Measurements from ENCODE around the gene PPP1R14C.

Gene PPP1R14C

DNA sequence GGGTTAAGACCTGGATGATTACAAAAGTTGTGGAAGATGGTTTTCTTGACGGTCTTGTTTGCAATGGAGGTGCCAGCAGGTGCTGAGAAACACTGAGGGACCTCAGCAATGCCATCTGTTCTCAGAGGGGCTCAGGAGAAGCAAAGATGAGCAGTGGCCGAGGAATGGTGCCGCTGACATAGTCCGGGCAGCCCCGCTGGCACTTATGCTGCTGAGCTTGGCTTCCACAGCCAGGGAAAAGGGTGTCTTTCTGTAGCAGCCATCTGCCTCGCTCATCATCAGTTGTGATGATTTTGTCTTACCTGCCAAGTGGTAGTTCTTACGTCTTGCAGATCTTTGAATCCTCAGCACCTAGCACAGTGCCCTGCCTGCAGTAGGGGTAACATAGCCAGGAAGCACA lies 55.7 kb downstream of the PPP1R14C start:
- no peak for DNase-seq

DNA sequence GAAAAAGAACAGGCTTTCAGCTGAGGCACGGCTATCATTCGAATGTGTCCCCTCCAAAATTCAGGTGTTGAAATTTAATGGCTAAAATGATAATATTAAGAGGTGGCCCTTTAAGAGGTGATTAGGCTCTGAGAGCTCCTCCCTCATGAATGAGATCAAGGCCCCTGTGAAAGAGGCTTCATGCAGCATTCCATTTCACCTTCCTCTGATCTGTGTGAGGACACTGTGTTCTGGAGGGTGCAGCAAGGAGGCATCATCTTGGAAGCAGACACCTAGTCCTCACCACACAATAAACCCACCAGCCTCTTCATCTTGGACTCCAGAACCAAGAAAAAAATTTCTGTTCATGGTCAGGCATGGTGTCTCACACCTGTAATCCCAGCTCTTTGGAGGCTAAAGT lies 56.4 kb downstream of the PPP1R14C start:
- no peak for DNase-seq

DNA sequence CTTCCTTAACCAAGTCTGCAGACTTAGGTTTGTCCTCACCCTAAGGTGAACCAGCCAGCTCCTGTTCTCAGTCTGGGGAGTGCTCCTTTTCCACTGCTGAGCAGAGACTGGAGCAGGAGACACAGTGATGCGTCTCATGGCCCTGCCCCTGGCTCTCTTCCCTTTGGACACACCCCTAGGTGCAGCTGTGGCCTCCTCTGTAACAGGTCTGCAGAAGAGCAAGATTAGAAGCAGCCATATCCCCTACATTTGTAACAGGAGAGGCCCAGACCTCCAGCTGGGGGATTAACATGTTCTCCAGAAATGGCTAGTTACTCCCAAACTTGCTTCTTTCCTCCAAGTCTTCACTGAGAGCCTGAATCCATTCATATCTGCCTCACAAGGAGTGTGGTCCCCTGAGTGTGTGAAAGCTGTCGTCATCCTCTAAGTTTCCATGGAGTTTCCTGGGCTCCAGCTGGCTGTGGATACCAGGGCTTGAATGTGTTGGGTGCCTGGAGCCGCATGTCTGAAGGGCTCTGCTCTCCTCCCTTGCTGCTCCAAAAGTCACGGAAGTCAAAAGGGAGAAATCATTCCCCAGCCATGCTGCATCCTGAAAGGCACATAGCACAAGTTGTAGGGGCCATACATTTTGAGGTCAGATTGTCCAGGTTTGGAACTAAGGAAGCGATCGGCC lies 57.7 kb downstream of the PPP1R14C start:
- no peak for DNase-seq

DNA sequence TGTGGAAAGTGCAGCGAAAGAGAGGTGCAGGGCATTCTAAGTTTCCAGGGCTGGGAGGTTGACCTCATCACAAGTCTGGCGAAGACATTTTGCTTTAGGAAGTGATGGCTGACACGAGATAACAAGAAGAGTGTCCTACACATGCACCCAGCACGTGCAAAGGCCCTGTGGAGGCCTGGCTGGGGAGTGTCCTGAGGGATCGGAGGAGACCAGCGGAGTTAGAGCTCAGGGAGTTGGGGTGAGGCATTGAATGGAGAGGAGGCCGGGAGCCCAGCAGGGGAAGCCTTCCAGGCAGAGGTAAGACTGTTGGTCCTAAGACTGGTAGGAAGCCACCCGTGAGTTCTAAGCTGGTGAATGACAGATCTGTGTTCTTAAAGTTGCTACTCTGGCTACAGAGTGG lies 58.4 kb downstream of the PPP1R14C start:
- DNase-seq, result no peak

DNA sequence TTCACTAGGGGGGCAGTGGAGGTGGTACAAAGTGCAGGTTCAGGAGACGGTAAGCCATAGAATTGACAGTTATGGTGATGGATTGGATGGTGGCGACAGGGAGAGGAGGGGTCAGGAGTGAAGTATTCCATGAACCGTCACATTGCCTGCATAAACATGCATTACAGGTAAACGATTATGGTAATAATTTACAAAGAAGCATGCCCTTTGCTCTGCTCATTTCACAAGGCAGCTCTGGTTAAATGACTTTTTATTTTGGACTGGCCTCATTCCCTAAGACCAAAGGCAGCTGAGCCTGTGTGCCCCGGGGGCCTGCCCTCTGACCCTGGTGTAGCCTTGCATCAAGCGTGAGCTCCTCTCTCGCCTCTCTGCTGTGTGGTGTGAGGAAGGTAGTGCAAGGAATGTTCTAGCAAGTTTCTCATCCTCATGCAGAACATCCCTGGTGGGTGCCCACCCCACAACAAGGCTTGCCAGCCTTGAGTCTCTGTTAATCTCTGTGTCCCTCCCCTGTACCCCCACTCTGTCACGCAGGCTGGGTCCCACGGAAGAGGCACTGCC lies 59.0 kb downstream of the PPP1R14C start:
- no peak for DNase-seq

DNA sequence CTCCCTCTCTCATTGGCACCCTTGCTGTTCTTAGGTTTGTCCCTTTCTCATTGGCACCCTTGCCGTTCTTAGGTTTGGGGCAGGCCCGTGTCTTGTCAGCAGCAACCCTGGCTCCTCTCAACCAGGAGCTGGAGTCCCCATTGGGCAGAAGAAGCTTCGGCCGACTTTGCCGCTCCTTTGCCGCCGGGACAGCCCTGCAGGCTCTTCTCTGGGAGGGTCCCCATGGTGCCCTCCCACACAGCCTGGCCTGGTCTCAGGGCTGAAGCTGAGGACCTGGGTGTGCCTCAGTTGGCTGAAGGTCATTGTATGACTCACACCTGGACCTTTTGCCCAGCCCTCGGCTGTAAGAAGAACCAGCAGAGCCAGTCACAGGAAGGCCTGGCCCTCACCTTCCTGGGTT lies 59.6 kb downstream of the PPP1R14C start:
- no peak for DNase-seq

DNA sequence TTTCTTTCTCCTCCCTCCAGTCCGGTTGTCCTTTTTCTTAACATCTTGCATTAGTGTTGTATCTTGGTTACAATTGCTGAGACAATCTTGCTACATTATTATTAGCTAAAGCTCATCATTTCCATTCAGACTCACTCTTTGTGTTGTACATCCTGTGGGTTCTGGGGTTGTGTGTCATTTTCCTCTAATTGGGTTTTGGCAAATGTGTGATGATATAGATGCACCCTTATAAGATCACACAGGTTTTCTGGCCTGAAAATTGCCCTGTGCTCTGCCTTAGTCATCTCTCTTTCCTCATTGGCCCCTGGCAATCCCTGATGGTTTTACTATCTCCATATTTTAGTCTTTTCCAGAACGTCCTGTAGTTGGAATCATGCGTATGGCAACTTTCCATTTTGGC lies 60.1 kb downstream of the PPP1R14C start:
- DNase-seq, result no peak

DNA sequence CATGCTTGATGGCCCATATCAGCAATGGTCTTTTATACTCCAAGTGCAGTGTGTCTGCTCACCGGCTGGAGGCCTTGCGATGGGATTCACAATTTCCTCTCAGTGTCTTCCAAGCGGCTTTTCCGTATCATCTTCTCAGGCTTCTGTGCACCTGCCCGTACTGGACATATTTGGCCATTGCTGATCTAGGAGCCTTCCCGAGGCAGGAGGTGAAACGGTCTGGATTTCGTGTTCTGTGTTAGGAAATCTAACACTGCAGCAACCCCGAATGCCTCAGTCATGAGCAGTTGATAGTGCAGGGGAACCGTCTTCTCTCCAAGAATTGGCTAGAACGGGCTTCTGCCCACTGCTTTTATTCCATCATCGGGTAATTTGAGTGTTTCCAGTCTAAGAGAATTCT lies 60.5 kb downstream of the PPP1R14C start:
- DNase-seq, result no peak

DNA sequence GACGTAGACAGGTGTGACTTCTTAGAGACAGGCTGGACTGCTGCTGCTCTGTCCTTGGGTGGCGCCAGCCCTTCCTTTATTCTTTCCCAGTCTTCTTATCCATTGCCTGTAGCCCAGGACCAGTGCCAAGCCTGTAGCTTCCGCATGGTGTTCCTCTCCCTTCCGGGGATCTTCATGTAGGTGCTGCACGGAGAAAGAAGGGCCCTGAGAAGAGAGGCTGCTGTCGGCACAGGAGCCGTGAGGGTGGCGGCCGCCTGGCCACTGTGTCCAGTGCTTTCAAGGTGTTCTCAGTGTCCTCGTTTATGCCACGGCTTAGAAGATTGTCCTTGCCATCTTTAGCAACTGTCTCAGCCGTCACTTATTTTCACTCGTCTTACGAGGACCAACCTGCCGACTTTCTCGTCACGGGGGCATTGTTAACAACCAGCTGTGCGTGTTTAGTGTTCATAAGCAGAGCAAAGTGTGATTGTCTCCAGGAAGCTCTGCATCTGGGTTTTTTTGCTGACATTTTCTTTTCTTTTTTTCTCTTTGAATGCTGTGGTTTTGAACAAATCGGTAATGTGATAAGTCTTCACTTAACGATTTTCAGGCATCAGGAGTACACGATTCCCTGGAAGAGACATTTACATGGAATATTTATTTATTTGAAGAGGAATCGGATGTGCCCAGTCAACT lies 61.2 kb downstream of the PPP1R14C start:
- no peak for DNase-seq

DNA sequence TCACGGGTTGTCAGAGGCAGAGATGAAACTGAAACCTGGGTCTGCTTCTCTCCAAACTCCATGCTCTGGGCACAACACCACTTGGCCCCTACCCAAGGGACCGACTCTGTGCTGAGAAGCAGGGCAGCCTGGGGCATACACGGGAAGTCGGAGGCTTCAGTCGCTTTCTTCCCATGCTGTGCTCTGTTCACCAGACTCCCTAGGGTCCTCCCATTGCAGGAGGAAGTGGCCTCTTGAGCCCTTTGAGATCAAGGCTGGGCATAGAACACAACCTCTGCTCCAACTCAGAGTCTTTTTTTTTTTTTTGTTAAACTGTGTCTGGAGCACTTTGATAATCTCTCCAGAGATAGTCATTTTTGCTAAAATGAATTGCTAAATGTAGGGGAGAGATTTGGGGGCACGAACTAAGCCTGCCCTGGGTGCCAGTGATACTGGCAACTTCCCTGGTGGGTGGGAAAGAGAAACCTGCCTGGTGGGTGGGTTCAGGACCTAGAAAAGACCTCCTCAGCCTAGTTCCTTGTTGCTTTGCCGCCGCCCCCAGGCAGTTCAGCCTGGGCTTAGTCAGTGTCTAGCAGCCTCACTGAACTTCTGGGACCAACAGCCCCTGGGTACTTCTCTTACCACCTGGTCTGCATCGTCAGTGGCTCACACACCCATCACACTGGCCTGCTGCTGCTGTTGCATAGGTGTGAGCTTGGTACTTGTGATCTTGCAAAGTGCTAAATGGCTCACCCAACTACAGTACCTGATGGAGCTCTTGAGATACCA lies 62.0 kb downstream of the PPP1R14C start:
- no peak for DNase-seq

DNA sequence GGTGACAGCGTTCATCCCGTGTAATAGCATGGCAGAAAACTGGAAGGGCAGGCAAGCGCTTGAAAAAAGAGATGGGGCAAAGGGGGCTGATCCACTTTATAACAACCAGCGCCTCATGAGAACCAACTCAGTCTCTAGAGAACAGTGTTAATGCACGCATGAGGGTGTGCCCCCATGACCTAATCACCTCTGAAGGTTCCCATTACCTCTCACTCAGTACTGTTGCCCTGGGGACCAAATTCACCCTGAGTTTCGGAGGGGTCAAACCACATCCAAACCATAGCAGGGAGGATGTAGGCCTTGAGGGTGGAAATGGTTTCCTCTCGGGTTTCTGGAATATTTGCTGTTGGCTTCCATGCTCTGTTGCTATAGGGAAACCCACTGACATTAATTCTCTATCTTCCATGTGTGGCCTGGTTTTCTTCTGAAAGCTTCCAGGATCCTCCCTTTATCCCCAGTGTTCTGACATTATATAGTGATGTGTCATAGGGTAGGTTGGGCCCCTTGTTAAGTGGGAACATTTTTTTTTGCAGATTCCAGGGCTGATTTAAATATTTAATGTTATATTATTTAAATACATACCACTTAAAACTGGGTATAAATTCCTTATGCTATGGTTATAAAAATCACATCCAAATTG lies 65.2 kb downstream of the PPP1R14C start:
- DNase-seq, result no peak

DNA sequence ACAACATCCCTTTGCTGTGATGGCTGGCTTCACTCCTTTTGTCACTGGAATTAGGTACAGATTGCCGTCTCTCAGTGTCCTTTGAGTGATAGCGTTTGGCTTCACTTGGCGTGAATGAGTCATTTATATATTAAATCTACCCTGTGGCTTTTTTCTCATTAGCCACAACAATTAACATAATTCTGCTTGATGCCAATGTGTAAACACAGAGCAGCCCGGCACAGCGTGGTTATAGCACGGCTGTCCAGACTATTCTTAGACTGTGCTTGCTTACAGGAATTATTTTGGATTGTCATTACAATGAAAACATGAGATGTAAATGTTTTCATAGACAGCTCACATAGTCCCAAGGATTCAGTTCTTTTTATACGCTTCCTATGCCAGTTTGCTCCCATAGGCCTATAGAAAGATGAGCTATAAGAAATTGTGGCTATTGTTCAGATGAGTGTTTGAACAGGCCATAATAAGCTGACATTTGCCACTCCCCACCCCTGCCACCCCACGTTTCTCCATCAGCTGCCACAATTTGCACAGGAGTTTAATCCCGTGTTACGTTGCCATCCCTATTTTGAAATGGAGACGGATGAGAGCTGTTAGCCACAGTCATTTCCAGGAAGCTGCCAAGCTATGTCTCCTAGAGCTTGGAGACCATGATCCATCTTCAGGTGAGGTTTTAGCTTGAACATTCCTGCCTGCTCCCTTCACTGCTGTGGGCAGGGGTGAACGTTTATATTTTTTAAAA lies 65.9 kb downstream of the PPP1R14C start:
- no peak for DNase-seq

DNA sequence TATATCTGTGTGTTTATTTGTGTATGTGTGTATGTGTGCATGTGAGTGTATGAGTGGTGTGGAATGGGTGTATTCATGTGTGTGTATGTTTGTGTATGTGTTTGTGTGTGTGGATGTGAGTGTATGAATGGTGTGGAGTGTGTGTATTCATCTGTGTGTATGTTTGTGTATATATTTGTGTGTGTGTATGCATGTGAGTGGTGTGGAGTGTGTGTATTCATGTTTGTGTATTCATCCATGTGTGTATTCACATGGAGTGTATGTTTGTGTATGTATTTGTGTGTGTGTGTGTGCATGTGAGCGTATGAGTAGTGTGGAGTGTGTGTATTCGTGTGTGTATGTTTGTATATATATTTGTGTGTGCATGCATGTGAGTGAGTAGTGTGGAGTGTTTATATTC lies 66.6 kb downstream of the PPP1R14C start:
- no peak for DNase-seq

DNA sequence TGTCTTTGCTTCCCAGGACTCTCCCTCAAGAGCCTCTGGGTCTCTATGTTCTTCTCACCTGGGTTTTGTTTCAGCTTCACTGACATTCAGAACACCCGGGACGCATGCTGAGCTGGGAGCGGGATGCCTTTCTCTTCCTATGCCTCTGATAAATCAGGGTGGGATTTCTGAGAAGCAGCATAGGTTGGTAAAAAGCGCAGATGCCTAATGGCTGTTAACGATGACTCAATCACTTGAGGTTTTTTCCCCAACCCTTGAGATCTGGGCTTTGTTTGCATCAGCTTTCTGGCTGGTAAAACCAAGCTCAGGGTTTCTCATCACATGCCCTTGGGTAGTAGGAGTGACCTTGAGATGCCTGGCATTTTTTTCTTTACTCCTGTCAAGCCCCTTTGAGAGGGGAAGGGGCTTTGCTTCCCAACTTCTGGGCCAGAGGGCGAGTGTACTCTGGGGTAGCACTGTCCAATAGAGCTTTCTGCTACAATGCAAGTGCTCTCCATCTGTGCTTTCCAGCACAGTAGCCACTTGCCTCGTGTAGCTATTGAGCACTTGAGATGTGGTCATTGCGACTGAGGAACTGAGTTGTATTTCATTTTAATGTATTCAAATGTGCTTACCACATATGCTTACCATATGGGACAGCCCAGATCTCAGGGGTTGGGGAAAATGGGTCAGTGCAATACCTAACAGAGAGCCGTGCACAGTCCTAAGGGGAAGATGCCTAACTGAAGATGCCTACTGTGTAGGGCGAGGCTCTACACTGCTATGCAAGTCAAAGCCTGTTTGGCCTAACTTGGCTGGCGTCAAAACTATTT lies 69.1 kb downstream of the PPP1R14C start:
- no peak for DNase-seq

DNA sequence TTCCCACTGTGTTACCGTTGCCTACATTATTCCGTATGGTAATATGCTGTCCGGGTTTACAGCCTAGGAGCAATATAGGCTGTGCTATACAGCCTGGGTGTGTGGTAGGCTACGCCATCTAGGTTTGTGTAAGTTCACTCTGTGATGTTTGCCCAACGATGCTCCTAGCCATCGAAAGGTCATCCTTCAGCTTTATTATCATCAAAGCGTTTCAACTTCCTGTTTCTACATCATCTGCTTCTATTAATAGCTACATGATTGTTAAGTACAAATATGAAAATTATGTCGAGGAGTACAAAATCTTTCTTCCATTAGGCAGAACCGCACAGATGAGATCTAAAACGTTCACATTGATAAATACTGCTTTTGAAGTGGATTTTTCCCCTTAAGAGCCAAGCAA lies 69.9 kb downstream of the PPP1R14C start:
- no peak for DNase-seq

DNA sequence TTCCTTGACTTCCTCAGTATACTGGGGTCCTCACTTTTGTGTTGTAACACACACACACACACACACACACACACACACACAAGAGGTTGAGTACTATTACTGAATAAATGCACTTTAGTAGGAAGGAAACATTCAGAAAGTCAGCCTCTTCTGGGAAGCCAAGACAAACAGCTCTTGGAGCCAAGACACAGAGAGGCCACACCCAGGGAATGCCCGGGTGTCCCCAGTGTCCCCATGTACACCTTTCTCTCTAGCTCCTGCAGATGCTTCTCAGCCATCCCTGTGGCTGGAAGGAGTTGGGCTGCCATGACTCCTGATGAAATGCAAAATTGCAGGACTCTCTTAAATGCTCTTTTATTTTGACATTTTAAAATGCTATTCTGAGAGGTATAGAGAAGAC lies 70.5 kb downstream of the PPP1R14C start:
- no peak for DNase-seq

DNA sequence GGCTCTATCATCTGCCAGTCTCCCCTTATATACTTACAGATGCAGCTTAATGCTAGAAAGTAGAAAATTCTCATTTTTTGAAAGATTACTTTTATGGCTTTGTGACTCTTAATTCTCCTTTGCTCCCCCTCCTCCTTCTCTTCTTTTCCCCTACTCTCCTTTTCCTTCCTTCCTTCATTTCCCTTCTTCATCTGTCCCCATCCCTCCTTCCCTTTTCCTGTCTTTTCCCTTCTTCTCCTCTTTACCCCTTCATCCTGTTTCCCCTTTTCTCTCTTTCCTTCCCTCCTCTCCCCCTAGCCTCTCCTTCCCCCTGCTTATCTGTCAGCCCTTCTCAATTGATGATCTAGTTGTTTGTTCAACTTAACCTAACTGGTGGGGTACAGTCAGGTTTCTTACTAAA lies 71.5 kb downstream of the PPP1R14C start:
- no peak for DNase-seq

DNA sequence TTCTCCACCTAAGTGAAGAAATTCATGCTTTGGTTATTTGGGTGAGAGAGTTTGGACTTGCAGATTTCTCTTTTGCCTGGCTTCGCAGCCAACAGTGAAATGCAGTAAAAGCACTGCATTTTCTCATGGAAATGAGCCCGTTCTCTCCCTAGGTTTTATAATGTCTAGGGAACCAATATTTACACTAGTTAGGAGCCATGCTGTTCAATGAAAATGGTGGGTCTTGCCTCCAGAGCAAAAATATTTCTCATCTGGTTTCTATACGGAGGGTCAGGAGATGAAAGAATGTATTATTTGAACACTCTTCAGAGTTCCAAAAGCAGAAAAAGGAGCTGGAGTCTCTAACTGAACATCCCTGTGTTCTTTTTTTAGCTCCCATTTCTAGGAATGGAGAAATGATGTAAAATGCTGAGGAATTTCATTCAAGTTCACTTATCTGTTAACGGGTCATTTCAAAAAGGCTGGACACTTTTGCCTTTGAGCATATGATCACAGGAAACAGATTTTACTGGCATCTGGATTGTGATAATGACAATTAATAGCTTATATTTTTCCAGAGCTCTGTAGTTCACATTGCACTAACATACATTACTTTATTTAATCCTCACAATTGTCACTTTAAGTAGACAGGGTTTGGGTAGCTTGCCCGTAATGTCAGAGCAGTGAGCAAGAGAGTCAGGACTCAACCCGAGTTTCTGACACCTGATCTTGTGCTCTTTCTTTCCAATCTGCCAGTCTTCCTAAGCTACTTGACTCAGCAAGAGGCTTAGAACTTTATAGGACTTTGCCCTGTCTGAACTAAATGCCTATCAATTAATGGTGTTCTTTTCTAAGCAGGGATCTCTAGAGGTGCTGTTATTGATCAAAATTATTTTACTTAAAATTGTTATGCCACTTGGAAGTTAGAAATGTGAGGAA lies 78.0 kb downstream of the PPP1R14C start:
- DNase-seq, result no peak

DNA sequence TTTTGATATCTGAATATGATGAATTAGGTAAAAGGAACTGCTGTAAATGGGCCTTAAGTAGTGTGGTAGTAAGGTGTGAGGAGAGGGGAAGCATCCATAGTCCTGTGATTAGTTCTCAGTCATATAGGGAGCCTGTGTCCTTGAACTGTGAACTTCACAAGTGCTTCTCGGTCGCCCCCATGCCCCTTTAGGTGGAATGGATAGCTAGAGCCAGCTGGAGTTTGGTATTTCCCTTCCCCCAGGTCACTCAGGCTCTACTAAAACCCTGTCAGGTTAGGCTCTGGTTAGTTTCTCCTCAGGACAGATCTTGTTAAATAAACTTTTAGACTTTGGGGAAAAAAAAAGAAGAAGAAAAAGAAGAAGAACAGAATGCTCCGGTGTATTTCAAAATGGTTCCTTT lies 82.0 kb downstream of the PPP1R14C start:
- DNase-seq, result no peak

DNA sequence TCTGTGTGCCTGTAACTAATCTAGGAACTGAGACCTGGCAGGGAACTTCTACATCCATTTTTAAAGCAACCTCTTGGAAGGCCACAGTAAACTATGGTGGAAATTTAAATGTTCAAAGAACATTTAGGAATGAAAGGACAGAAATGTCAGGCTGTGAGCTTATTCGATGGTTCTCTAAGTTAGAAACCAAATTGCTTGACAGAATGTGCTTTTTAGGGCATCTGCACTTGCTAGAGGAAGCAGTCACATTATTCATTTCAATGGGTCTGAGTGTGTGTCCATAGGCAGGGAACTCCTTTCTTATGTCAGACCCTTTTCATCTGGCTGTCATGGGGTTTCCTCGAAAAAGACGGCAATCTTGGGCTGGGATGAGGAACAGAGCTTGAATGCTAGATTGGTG lies 84.4 kb downstream of the PPP1R14C start:
- DNase-seq, result no peak
